LNCaP clone FGC (cell line): ENCODE measurements around the gene HSP90AB1.
A peak's percentile ranks its signal among the peaks of the same experiment; 100 is the strongest.

Experiments
- DNase-seq: peaks from one replicate; pipeline ENCODE4 v3.0.0-alpha.2; 2011; ENCODE audit warnings: low read depth
- H3K4me3 ChIP-seq: 2 replicates; pipeline ENCODE4 v1.5.1; 2011; ENCODE audit warnings: mild to moderate bottlenecking, low read depth, low read length, control low read depth
- CTCF ChIP-seq: IDR thresholded peaks from 2 replicates; pipeline ENCODE4 v1.5.1; 2012; ENCODE audit warnings: mild to moderate bottlenecking; ENCODE audit not compliant: control insufficient read depth, insufficient read depth; ENCODE audit errors: extremely low read depth

Gene HSP90AB1

GRCh38 chr6:44251576-44252524 lies 4.9 kb downstream of the HSP90AB1 start:
- no peak for TF ChIP-seq CTCF
- DNase-seq = no peak
- H3K4me3 ChIP-seq = no peak overlapping the region

GRCh38 chr6:44253307-44254101 lies 6.6 kb downstream of the HSP90AB1 start:
- no peak overlapping the region for H3K4me3 ChIP-seq
- TF ChIP-seq CTCF = peak; percentile 33; the same call in 1 of the 2 replicates
- no peak for DNase-seq

GRCh38 chr6:44254191-44255104 lies 7.5 kb downstream of the HSP90AB1 start:
- no peak overlapping the region for H3K4me3 ChIP-seq
- TF ChIP-seq CTCF = no peak
- no peak for DNase-seq

GRCh38 chr6:44255105-44255808 lies 8.4 kb downstream of the HSP90AB1 start:
- DNase-seq = no peak
- no peak for TF ChIP-seq CTCF
- no peak overlapping the region for H3K4me3 ChIP-seq

- DNase-seq = no peak
- TF ChIP-seq CTCF = no peak
- peak overlapping the region; percentile 83 for H3K4me3 ChIP-seq
These were observed 9.2 kb downstream of the HSP90AB1 start for GRCh38 chr6:44255871-44256774.
